SK-N-SH (cell line): ENCODE results near the gene CKB.

Experiments used
- CHD2 ChIP-seq: fragments of 150-350 bp; IDR thresholded peaks from 2 replicates; pipeline ENCODE4 v1.6.1; 2018; ENCODE audit warnings: low read length; ENCODE audit not compliant: partially characterized antibody
- CTCF ChIP-seq: fragments of 200-600 bp; sonication (generic); IDR thresholded peaks from 2 replicates; pipeline ENCODE4 v1.6.1; 2017; ENCODE audit warnings: antibody characterized with exemption, mild to moderate bottlenecking, moderate library complexity
- EP300 ChIP-seq, 2 experiments: IDR thresholded peaks; 2 replicates each; pipeline versions ENCODE4 v1.4.0 to v1.6.1; 2012; ENCODE audit warnings: borderline replicate concordance in 1 of 2, low read depth in 1 of 2, low read length in 1 of 2
- FOXM1 ChIP-seq: IDR thresholded peaks from 2 replicates; pipeline ENCODE4 v1.4.0; 2012; ENCODE audit warnings: low read depth, mild to moderate bottlenecking
- MAX ChIP-seq: IDR thresholded peaks from 2 replicates; pipeline ENCODE4 v1.4.0; 2012; ENCODE audit warnings: low read depth
- MXI1 ChIP-seq: IDR thresholded peaks from 2 replicates; pipeline ENCODE4 v1.6.1; 2012; ENCODE audit warnings: mild to moderate bottlenecking, low read depth, low read length, improper control_type of control experiment
- POLR2AphosphoS5 ChIP-seq: IDR thresholded peaks from 2 replicates; pipeline ENCODE4 v1.6.1; 2012; ENCODE audit warnings: low read depth, low read length
- RAD21 ChIP-seq: IDR thresholded peaks from 2 replicates; pipeline ENCODE4 v1.6.1; 2012; ENCODE audit warnings: mild to moderate bottlenecking, low read length
- SIN3A ChIP-seq: IDR thresholded peaks from 2 replicates; pipeline ENCODE4 v1.6.1; 2012; ENCODE audit warnings: low read depth, mild to moderate bottlenecking, low read length, moderate library complexity, borderline replicate concordance
- SMC3 ChIP-seq: IDR thresholded peaks from 2 replicates; pipeline ENCODE4 v1.6.1; 2012; ENCODE audit warnings: low read depth, low read length, improper control_type of control experiment
- TEAD4 ChIP-seq: IDR thresholded peaks from 2 replicates; pipeline ENCODE4 v1.4.0; 2012; ENCODE audit warnings: mild to moderate bottlenecking, borderline replicate concordance; ENCODE audit not compliant: insufficient read depth

- TF ChIP-seq SIN3A (no peak), MXI1 (no peak), CTCF (no peak), FOXM1 (no peak), TEAD4 (no peak), MAX (no peak), POLR2AphosphoS5 (no peak), SMC3 (no peak), EP300 (IDR thresholded peaks at IDR 0.05; ENCODE audit: borderline replicate concordance in 1 of 2, low read depth in 1 of 2, low read length in 1 of 2) (no peak), RAD21 (no peak), CHD2 (no peak)
Measured at GRCh38 chr14:103517721-103518421, 4.8 kb downstream of the CKB start.
